GM12878 (cell line): ENCODE data around the gene ZNF106. TPM values are rescaled to one million over a fixed set of nuclear protein-coding genes. Genes with fewer than 3 reads are reported as not detected.

Experiments used
- CREB1 ChIP-seq: IDR thresholded peaks from 2 replicates; pipeline ENCODE4 v1.6.1; 2012; ENCODE audit warnings: low read depth, mild to moderate bottlenecking, inconsistent platforms
- CREM ChIP-seq: IDR thresholded peaks from 2 replicates; pipeline ENCODE4 v1.6.1; 2014; ENCODE audit warnings: antibody characterized with exemption, low read depth
- EGR1 ChIP-seq, 2 experiments: IDR thresholded peaks; 1 replicate in 1 of 2; 2 replicates in 1 of 2; pipeline ENCODE4 v1.6.1; 2011 to 2012; ENCODE audit warnings: low read depth in 2 of 2, low read length in 2 of 2, borderline replicate concordance in 1 of 2, mild to moderate bottlenecking in 1 of 2, moderate library complexity in 1 of 2
- GATAD2B ChIP-seq: fragments of 450-650 bp; conservative IDR thresholded peaks from 2 replicates; pipeline ENCODE4 v1.6.1; 2017; ENCODE audit warnings: low read depth, mild to moderate bottlenecking, moderate library complexity
- JUND ChIP-seq: IDR thresholded peaks from 2 replicates; pipeline ENCODE4 v1.6.1; 2012; ENCODE audit warnings: low read depth, mild to moderate bottlenecking, low read length, improper control_type of control experiment, moderate library complexity
- NBN ChIP-seq: fragments of 450-650 bp; IDR thresholded peaks from 2 replicates; pipeline ENCODE4 v1.6.1; 2016
- NR2C1 ChIP-seq: fragments of 450-650 bp; IDR thresholded peaks from 2 replicates; pipeline ENCODE4 v1.6.1; 2017; ENCODE audit warnings: antibody characterized with exemption, mild to moderate bottlenecking, moderate library complexity
- POLR2AphosphoS5 ChIP-seq: IDR thresholded peaks from 2 replicates; pipeline ENCODE4 v1.6.1; 2011; ENCODE audit warnings: mild to moderate bottlenecking, low read length, inconsistent platforms
- TAF1 ChIP-seq: IDR thresholded peaks from 2 replicates; pipeline ENCODE4 v1.6.1; 2011; ENCODE audit warnings: mild to moderate bottlenecking, low read depth, low read length, borderline replicate concordance
- TARDBP ChIP-seq: IDR thresholded peaks from 2 replicates; pipeline ENCODE4 v1.6.1; 2016; ENCODE audit warnings: borderline replicate concordance
- YY1 ChIP-seq: IDR thresholded peaks from 2 replicates; pipeline ENCODE4 v1.6.1; 2011; ENCODE audit warnings: low read depth, mild to moderate bottlenecking, low read length
- ZNF622 ChIP-seq: fragments of 450-650 bp; IDR thresholded peaks from 2 replicates; pipeline ENCODE4 v1.6.1; 2017; ENCODE audit warnings: mild to moderate bottlenecking, inconsistent platforms
- polyA plus RNA-seq, 11 experiments: library from polyadenylated mRNA; depleted of rRNA in 4 of 11; unstranded in 6 of 11; stranded (reverse) in 5 of 11; fragments of >200 nt; fragmentation: Nextera tagmentation in 4 of 11; fragmentation: Illumina TruSeq in 1 of 11; extraction: Ambion mirVana in 4 of 11; extraction: Trizol in 1 of 11; gene quantifications; 1 replicate in 1 of 11; 2 replicates in 10 of 11; pipeline versions ENCODE4 v1.2.1 to v1.2.3, GENCODE V29; 2011 to 2016; ENCODE audit warnings: inconsistent platforms in 2 of 11, missing spikeins in 2 of 11, low read depth in 1 of 11
- total RNA-seq, 4 experiments: library from RNA; depleted of rRNA in 3 of 4; stranded (reverse); fragments of >200 nt in 3 of 4; fragmentation: Illumina TruSeq in 1 of 4; extraction: Trizol in 1 of 4; gene quantifications; 2 replicates each; pipeline versions ENCODE4 v1.2.1 to v1.2.3, GENCODE V29; 2013 to 2021
- TF ChIP-seq, protein P1 (sequence below): IDR thresholded peaks from 2 replicates; pipeline ENCODE4 v1.6.1; 2012; ENCODE audit warnings: low read depth, low read length, improper control_type of control experiment
- TF ChIP-seq, protein P2 (sequence below): fragments of 450-650 bp; formaldehyde crosslinking; IDR thresholded peaks from 2 replicates; pipeline ENCODE4 v1.4.0; 2020; ENCODE audit warnings: mild to moderate bottlenecking, moderate library complexity
- TF ChIP-seq, protein P3 (sequence below), 3 experiments: IDR thresholded peaks in 2 of 3; conservative IDR thresholded peaks in 1 of 3; 2 replicates each; pipeline ENCODE4 v1.5.1; 2011; ENCODE audit warnings: low read depth in 3 of 3, low read length in 3 of 3, mild to moderate bottlenecking in 3 of 3, control low read depth in 2 of 3, moderate library complexity in 2 of 3, inconsistent platforms in 1 of 3, mixed read lengths in 1 of 3; ENCODE audit not compliant: control insufficient read depth in 2 of 3, insufficient read depth in 1 of 3; ENCODE audit errors: extremely low read depth in 1 of 3
- TF ChIP-seq, protein P4 (sequence below): fragments of 450-650 bp; IDR thresholded peaks from 2 replicates; pipeline ENCODE4 v1.6.1; 2017; ENCODE audit warnings: mild to moderate bottlenecking, moderate library complexity
- TF ChIP-seq, protein P5 (sequence below): fragments of 450-650 bp; IDR thresholded peaks from 2 replicates; pipeline ENCODE4 v1.6.1; 2017; ENCODE audit warnings: borderline replicate concordance

Gene ZNF106
- total and polyA plus RNA-seq, 10 of the 15 experiments (the other 5 are each of a cell fraction or from before 2014, with no cell fraction given) = 10.7 to 45.3 (median 32.5) TPM

DNA sequence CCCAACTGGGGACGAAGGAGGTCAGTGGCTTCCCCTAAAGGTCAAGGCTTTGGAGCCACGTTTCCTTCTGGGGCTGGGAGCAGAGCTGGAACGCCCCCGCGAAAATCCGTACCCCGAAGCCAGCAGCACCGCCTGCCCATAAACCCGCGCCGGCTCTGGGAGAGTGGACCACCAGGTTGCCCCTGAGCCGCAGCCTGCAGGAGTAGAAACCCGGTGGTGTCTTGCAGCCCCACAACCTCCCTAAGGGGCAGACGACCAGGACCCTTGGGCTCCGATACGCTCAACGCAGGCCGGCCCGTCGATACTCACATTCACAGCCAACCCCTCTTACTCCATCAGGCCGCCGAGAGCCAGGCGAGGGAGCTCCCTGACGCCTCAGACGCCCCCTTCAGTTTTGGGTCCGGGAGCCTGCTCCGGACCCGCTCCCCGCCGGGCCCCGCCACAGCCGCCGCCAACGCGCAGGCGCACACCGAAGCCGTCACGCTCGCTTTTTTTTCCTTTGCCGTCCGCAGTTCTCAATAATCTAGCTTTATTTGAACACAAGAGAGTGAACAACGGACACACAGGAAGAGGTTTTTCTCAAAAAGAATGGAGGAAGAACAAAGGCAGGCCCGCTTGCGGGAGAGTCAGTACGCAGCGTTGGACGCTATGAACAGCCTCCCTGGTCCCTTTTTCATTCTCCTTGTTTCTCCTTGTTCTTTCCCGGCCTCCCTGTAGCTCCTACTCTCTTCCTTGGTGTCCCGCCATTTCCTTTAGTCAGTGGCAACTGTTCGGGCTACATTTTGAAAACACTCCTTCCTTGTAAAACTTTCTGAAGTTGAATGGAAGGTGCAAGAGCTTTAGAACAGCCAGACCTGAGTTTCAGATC is at the start of gene ZNF106 (continued):
- TF ChIP-seq, protein P1, sequence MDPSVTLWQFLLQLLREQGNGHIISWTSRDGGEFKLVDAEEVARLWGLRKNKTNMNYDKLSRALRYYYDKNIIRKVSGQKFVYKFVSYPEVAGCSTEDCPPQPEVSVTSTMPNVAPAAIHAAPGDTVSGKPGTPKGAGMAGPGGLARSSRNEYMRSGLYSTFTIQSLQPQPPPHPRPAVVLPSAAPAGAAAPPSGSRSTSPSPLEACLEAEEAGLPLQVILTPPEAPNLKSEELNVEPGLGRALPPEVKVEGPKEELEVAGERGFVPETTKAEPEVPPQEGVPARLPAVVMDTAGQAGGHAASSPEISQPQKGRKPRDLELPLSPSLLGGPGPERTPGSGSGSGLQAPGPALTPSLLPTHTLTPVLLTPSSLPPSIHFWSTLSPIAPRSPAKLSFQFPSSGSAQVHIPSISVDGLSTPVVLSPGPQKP = 0 out of 2 replicates have a peak, but pooled peaks have one; percentile 52
- TF ChIP-seq ZNF622 = no peak
- TF ChIP-seq, protein P2, sequence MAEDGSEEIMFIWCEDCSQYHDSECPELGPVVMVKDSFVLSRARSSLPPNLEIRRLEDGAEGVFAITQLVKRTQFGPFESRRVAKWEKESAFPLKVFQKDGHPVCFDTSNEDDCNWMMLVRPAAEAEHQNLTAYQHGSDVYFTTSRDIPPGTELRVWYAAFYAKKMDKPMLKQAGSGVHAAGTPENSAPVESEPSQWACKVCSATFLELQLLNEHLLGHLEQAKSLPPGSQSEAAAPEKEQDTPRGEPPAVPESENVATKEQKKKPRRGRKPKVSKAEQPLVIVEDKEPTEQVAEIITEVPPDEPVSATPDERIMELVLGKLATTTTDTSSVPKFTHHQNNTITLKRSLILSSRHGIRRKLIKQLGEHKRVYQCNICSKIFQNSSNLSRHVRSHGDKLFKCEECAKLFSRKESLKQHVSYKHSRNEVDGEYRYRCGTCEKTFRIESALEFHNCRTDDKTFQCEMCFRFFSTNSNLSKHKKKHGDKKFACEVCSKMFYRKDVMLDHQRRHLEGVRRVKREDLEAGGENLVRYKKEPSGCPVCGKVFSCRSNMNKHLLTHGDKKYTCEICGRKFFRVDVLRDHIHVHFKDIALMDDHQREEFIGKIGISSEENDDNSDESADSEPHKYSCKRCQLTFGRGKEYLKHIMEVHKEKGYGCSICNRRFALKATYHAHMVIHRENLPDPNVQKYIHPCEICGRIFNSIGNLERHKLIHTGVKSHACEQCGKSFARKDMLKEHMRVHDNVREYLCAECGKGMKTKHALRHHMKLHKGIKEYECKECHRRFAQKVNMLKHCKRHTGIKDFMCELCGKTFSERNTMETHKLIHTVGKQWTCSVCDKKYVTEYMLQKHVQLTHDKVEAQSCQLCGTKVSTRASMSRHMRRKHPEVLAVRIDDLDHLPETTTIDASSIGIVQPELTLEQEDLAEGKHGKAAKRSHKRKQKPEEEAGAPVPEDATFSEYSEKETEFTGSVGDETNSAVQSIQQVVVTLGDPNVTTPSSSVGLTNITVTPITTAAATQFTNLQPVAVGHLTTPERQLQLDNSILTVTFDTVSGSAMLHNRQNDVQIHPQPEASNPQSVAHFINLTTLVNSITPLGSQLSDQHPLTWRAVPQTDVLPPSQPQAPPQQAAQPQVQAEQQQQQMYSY (CRISPR knock-in tag) = no peak
- TF ChIP-seq NBN = peak; percentile 85
- TF ChIP-seq GATAD2B = no peak
- TF ChIP-seq, protein P3, sequence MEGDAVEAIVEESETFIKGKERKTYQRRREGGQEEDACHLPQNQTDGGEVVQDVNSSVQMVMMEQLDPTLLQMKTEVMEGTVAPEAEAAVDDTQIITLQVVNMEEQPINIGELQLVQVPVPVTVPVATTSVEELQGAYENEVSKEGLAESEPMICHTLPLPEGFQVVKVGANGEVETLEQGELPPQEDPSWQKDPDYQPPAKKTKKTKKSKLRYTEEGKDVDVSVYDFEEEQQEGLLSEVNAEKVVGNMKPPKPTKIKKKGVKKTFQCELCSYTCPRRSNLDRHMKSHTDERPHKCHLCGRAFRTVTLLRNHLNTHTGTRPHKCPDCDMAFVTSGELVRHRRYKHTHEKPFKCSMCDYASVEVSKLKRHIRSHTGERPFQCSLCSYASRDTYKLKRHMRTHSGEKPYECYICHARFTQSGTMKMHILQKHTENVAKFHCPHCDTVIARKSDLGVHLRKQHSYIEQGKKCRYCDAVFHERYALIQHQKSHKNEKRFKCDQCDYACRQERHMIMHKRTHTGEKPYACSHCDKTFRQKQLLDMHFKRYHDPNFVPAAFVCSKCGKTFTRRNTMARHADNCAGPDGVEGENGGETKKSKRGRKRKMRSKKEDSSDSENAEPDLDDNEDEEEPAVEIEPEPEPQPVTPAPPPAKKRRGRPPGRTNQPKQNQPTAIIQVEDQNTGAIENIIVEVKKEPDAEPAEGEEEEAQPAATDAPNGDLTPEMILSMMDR (IDR thresholded peaks at IDR 0.05 in 2 of 3, conservative IDR thresholded peaks at IDR 0.05 in 1 of 3; ENCODE audit: control insufficient read depth in 2 of 3, extremely low read depth in 1 of 3, insufficient read depth in 1 of 3, low read depth in 3 of 3, low read length in 3 of 3) = 0 out of 6 replicates have a peak, but pooled peaks of 1 of the 3 experiments have one; percentile 6
- TF ChIP-seq TARDBP = peak; percentile 97
- peak in 1 of 2 experiments; percentile 41; a peak in 1 of 3 replicates for TF ChIP-seq EGR1 (IDR thresholded peaks at IDR 0.05; ENCODE audit: borderline replicate concordance in 1 of 2, low read depth in 2 of 2, low read length in 2 of 2)
- TF ChIP-seq, protein P4, sequence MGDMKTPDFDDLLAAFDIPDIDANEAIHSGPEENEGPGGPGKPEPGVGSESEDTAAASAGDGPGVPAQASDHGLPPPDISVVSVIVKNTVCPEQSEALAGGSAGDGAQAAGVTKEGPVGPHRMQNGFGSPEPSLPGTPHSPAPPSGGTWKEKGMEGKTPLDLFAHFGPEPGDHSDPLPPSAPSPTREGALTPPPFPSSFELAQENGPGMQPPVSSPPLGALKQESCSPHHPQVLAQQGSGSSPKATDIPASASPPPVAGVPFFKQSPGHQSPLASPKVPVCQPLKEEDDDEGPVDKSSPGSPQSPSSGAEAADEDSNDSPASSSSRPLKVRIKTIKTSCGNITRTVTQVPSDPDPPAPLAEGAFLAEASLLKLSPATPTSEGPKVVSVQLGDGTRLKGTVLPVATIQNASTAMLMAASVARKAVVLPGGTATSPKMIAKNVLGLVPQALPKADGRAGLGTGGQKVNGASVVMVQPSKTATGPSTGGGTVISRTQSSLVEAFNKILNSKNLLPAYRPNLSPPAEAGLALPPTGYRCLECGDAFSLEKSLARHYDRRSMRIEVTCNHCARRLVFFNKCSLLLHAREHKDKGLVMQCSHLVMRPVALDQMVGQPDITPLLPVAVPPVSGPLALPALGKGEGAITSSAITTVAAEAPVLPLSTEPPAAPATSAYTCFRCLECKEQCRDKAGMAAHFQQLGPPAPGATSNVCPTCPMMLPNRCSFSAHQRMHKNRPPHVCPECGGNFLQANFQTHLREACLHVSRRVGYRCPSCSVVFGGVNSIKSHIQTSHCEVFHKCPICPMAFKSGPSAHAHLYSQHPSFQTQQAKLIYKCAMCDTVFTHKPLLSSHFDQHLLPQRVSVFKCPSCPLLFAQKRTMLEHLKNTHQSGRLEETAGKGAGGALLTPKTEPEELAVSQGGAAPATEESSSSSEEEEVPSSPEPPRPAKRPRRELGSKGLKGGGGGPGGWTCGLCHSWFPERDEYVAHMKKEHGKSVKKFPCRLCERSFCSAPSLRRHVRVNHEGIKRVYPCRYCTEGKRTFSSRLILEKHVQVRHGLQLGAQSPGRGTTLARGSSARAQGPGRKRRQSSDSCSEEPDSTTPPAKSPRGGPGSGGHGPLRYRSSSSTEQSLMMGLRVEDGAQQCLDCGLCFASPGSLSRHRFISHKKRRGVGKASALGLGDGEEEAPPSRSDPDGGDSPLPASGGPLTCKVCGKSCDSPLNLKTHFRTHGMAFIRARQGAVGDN = peak; percentile 88
- no peak for TF ChIP-seq JUND
- TF ChIP-seq YY1 = peak; percentile 94
- no peak for TF ChIP-seq NR2C1
- peak; percentile 98 for TF ChIP-seq TAF1
- TF ChIP-seq CREB1 = peak; percentile 93
- TF ChIP-seq POLR2AphosphoS5 = peak; percentile 94
- TF ChIP-seq CREM = peak; percentile 97
- TF ChIP-seq, protein P5, sequence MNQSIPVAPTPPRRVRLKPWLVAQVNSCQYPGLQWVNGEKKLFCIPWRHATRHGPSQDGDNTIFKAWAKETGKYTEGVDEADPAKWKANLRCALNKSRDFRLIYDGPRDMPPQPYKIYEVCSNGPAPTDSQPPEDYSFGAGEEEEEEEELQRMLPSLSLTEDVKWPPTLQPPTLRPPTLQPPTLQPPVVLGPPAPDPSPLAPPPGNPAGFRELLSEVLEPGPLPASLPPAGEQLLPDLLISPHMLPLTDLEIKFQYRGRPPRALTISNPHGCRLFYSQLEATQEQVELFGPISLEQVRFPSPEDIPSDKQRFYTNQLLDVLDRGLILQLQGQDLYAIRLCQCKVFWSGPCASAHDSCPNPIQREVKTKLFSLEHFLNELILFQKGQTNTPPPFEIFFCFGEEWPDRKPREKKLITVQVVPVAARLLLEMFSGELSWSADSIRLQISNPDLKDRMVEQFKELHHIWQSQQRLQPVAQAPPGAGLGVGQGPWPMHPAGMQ = no peak
